HG02973 (cell line): Measurements from ENCODE around the gene IMMP1L.

Experiments used
- ATAC-seq: cut with Tn5 transposase; IDR thresholded peaks from one replicate; pipeline ENCODE4 v1.9.1; 2021; ENCODE audit warnings: moderate library complexity; ENCODE audit not compliant: unreplicated experiment

IMMP1L gene

DNA sequence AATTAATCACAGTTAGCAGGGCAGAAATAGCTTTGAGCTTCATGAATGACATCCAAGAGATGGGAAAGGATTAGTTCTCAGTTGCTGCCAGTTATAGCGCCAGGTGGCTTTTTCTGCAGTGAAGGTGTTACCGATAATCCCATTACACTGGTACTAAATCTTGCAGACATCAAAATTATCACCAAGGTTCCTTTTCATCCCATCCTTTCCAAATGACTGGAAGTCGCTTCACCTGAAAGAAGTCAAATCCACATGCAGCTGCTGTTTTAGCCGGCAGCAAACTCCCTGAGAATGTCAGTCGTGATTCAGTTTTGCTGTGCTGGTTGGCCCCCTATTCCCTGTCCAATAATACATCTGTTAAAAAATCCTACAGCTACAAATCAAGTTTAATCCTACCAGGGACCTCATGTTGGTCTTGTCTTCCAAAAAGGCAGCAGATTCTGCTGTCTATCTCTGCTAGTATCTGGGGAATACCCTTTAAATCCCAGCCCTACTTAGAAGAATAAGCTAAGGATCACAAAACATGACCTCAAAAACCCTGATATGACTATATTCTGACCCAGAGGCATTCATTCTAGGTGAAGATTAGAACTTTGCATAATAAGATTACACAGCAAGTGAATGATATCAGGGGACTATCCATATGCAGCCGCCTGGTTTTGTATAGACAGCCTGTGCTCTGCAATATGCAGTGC lies 31.7 kb downstream of the IMMP1L start:
- ATAC-seq: no peak

DNA sequence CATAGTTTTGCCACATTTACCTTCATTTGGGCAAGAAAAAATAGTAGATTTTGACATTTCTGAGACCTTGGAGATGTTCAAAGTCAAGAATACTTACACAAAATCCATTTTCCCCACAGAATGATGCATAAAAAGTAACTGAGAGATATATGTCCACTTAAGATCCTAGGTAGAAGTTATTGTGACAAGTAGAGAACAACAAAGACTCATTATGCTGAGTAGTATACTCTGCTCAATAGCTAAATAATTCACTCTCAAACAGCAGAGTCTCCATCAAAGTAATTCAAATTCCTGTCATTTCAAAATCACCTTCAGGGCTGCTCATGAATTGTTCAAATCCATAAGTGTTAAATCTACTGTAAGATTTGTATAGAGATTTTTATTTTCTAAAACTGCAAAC lies 35.3 kb downstream of the IMMP1L start:
- no peak for ATAC-seq

DNA sequence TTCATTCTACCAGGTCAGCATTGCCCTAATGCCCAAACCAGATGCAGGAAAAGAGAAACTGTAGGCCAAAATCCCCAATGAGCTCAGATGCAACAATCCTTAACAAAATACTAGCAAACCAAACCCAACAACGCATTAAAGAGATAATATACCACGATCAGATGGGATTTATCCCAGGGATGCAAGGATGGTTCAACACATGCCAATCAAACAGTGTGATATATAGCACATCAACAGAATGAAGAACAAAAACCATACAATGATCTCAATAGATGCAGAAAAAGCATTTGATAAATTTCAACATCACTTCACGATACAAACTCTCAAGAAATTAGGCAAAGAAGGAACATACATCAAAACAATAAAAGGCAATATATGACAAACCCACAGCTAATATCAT lies 45.0 kb downstream of the IMMP1L start:
- ATAC-seq: no peak

DNA sequence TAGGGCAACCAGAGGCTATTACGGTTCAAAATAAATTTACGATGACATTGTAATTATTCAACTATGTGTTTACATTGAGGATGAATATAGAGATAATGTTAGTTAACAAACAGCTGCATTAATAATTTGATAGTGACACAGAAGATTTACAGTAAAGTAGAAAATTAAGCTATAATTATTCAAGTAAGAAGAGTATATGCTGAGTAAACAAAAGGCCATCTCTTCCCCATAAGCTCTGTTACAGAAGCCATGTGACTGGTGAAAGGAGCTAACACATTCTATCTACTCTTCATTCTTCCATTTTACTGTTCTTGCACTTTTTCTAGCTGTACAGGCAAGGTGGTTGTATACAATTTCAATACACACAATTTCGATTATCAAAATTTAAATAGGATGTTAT lies 54.2 kb downstream of the IMMP1L start:
- ATAC-seq: no peak

DNA sequence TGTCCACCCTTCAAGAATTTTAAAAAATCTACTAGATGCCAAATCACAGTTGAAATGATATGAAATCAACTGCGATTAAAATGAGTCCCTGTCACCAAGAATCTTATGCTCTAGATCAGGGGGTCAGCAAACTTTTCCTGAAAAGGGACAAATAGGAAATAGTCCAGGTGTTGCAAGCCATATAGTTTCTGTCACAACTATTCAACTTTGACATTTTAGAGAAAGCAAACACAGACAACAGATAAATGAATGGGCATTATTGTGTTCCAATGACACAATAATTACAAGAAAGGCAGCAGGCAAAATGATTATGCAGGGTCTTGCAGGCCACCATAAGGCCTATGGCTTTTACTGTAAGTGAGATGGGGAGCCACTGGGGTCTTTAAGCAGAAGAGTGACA lies 58.6 kb downstream of the IMMP1L start:
- ATAC-seq: no peak

DNA sequence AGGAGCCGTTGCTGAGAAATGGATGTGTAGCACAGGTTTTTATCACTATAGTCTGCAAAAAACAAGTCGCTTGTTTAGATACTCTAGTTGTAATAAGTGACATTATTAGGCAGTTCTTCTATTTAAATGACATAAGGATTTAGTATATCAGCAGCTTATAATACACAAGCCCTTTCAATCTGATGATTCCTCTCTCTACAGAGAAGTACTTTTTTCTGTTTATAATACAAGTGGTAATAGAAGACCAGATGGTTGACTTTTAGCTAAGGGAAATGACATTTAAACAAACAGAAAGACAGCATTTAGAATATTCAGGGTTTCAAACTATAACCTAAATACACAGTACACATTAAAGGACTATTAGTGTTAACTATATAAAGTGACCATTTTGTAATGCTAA lies 60.4 kb downstream of the IMMP1L start:
- ATAC-seq: no peak

DNA sequence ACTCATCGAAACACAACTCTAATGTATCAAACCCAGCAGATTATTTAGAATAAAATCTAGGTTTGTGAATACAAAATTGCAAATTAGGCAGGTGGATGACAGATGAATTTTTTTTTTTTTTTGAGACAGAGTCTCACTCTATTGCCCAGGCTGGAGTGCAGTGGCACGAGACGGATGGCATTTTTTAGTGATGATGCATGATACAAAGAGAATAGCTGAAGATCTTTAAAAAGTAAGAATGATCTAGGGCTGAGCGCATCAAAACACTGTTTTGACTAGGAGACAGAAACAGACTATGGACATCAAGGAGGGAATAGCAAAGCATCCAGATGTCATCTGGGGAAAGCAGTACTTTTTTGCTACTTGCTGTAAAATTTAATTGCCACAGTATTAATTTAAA lies 63.8 kb downstream of the IMMP1L start:
- ATAC-seq: no peak

DNA sequence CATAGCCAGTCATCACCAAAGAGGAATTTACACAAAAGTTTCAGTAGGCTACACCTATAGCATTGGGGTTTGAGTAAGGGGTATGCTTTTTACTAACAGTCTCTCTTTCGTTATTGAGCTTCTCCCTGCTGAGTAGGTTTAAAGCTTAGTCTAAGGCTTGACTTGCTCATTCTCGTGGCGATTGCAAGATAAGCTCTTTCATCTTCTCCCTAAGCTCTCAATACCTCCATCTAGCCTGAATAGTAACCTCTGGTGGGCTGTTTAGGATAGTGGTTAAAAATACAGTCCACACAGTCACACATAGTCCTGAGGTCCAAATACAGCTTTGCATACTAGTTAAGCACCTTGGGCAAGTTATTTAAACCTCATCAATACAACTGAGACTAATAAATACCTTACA lies 65.6 kb downstream of the IMMP1L start:
- no peak for ATAC-seq

DNA sequence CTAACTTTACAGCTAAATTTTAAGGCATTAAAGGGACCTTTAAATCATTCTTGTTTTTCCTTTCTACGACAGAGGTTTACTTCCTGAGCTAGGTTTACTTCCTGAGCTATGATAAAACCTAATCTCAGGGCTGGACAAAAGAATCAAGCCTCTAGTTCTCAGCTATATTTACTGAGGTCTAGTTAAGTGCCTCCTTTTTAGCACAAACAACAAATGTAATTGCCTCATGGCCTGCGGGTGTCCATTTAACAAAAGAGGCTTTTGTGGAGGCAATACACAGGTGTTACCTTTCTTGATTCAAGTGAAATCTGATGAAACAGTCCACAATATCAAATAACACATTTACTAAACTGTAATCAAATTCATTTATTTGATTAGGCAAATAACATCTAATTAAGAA lies 67.3 kb downstream of the IMMP1L start:
- ATAC-seq: no peak

DNA sequence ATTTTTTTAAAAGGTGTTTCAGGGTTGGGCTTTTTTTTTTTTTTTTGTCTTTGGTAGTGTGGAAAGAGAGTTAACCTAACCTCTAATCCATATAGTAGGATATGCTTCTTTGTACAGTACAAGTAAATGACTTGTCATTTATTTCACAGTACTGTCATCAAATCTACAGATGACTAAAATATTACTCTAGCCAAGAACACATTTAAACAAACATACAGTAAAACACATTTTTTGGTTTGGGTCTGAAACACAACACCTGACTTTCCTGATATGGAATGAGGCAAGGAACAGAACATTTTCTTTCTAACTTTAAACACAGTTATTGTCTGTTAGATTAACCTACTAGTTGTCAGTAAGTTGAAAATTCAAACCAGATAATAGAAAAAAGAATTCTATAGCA lies 68.1 kb downstream of the IMMP1L start:
- no peak for ATAC-seq

DNA sequence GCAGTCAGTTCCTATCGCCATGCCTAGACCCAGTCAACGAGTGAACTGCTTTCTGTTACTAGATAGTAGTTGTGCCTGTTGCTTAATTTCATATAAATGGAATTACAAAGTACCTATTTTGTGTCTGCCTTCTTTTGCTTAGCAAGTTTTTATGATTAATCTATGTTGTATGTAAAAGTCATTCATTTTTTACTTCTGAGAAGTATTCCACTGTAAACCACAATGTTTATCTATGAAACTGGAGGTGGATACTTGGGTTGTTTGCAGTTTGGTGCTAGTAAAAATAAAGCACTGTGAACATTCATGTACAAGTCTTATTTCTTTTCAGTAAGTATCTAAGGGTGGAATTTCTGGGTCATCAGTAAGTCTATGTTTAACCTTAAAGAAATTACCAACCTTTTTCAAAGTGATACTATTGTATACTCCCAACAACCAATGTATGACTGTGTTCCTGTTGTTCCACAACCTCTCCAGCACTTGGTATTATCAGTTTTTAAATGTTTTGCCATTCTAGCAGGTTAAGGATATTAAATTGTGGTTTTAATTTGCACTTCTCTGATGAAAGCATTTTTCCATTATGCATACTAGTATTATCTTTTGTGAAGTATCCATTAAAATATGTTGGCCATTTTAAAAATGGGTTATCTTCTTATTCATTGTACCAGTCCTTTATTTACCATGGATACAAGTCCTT lies 71.5 kb downstream of the IMMP1L start:
- no peak for ATAC-seq

DNA sequence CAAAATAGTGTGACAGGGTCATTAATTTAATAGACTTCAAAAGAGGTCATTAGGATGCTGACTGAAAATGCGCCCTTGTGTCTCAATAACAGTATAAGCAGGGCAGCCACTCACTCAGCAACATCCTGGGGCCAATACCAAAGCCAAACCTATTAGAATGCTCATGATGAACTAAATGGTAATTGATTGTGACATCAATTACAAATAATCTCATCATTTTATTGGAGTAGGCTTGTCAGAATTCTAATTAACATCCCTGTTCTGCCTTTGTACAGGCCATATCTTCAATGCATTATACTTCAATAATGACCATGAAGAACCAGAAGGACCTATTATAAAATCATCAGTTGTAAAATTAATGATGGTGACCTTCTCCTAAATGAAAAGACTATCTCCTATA lies 75.6 kb downstream of the IMMP1L start:
- ATAC-seq: no peak

DNA sequence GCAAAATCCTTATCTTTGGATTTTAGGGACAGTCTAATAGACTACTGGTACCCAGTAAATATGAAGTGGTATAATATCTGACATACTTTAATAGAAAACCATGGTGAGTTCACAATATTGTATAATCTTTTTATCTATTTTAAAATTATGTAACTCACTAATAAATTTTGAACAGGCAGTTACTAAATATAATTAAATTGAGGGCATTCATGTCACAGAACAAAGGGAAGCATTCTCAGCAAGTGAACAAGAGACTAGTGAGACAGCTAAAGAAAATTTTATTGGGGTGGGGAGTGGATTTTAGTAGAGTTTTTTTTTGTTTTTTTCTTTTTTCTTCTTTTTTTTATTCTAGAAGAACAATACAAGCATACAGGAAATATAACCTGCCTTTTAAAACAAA lies 84.8 kb downstream of the IMMP1L start:
- no peak for ATAC-seq

DNA sequence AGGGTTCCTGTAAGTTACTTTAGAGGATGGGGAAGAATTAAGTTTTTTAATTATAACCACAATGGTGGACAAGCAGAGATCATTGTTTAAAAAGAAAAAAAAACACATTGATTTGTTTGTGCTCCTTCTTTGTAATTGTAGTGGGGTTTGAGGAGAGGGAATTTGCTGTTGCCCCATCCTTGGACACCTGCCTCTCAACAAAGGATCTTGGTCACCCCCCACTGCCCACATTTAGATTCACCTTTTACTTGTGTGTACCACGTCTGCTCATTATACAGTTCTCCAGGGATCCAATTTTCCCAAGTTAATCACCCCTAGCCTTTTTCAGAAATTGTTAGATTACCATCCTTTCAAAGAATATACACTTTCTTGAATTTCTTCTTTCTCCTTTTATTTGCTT lies 86.7 kb downstream of the IMMP1L start:
- ATAC-seq: no peak

DNA sequence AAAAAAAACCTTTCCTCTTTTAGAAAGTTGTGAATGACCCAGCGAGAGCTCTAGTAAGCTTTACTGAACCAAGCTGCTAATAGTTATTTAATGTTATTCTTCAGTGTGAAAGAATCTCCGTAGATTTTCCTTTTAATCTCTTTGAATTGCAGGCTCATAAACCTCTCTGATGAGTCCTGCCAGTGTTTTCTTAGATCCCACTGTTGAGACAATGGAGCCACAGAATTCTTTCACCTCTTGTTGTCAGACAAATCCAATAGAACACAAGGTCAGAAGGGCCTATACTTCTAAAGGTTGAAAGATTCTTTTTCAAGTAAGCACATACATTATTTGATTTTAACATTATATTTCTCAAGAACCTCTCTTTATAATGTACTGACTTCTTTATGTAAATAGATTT lies 87.6 kb downstream of the IMMP1L start:
- no peak for ATAC-seq

DNA sequence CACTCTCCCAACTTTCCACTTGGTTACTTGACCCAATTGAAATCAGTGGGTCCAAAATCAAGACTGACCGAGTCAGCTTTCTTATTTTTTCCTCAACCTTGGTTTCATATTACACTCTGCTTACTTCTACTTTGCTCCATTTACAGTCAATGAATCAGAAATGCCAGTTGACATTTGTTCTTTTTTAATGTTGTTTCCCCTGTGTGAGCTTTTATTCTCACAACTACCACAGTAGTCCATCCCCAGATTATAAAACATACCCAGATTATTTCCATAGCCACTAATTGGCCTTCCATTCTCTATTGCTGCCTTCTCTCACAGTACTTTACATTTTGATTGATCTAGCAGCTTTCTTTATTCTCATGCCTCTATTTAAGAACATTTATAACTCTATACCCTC lies 89.8 kb downstream of the IMMP1L start:
- ATAC-seq: no peak

DNA sequence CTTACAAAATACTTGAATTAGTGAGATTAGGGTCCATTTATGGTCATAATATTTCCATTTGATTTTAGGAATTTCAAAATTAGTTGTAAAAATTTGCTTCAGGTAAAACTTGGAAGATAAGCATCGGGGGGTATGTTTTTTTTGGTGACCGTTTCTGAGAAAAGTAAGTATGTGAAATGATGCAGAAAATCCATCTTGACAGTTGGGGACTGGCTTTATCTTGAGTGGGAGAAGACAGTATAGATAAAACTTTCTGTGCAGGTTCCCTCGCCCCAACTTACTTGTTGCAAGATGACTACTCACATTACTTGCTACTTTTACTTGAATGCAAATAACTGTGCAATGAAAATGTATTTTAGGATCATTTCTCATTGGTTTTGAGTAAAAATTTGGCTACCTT lies 90.3 kb downstream of the IMMP1L start:
- ATAC-seq: no peak

DNA sequence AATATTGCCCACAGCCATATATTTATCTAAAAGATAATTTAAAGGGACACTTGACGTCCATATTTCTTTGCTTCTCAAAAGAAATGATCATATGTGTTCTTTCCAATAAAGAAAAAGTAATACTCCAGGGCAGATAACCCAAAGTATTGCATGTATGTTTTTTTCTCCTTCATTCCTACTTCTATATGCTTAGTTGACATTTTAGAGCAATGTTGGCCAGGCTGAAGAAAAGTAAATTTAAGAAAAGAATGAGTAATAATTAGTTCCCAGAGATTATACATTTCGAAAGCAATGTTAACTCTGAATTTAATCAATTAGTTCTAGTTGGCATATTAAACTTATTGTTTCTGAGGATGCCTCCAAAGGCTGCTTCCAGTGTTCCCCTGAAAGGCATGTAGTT lies 91.6 kb downstream of the IMMP1L start:
- no peak for ATAC-seq

DNA sequence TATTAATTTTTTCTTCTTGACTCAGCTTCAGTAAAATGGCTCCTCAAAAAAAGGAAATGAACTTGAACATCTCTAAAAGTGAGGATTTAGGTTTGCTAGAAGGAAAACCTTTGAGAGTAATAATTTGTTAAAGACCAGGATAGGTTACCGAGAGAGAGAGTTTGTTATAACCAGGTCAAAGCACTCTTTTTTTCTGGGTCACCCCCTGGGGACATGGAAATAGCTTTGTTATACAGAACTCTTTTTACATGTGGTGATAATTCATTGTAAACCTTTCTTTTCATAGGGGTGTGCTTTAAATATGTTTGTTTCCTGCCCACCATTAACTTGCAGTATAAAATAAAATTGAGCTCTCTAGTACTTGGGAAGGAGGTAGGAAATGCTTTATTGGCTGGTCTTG lies 92.1 kb downstream of the IMMP1L start:
- ATAC-seq: no peak

DNA sequence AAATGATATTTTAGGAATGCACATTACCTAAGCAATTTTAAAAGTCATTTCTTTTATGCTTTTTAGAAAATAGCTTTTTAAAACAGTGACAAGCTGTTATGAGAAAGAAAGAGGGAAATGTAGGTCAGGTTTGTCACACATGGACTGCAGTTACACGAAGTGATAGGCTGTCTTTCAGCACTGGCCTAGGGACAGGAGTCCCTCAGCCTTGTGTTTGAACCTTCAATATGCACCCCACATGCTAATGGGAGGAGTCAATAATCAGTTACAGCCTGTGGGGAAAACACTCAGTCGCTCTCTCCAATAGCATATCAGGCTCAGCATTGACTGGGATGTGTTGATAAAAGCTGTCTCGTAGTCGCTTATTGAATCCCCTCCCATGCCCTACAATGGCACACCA lies 94.0 kb downstream of the IMMP1L start:
- ATAC-seq: no peak

DNA sequence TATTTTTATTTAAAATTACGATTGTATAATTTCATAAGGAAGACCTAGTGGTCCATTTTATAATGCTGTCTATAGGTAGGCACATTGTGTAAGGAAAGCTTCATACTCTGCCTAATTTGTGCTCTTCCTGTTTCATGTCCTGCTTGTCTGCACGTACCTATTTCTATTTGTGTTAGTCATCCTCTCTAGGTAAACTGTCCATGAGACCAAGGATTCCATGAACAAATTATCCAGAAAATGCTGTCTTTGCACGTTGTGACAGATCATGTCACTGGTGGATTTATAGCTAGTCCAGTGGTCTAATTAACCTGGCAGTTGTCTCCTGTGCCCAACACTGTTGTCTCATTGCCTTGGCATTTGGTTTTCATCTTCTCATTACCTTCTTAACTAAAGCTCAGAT lies 95.1 kb downstream of the IMMP1L start:
- ATAC-seq: no peak

DNA sequence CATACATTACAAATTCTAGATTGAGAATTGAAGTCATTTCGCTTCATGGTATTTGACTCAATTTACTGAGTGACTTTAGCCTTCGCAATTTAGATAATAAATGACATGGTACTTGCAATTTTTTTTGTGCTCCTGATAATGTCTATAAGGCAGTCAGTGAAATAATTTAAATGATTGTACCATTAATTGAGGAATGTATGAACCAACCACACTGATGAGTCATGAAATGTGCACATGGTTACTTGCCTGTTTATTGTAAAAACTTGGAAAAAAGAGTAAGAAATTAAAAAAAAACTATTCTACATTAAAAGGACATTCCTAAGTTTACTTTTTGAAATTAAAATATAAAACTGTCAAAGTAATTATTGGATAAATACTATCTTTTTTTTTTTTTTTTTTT lies 96.5 kb downstream of the IMMP1L start:
- ATAC-seq: no peak

DNA sequence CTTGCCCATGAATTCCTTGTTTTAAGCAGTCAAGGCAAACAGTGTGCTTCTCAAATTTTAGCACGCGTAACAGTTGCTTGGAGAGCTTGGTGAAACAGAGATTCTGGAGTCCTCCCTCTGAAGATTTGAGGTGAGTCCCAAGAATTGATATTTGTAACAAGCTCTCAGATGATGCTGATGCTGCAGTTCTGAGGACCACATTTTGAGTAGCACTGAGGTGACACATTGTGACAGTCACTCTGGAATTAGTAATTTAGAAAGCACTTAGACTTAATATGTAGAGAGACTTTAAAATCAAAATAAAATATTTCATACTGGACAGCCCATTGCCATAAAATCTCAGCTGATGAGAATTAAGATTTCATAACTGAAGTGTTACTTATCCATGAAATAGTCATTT lies 101.2 kb downstream of the IMMP1L start:
- no peak for ATAC-seq
